Stimulated activated CD8-positive, alpha-beta memory T cell treated with anti-CD3 and anti-CD28 coated beads, Interleukin-7, amount 100 ng/mL, for 24 hours (primary cell): Measurements from ENCODE around the gene DAB2IP.

Experiments
- DNase-seq: peaks from one replicate; pipeline ENCODE4 v3.0.0-alpha.2; 2020; ENCODE audit warnings: low read depth

The DAB2IP gene

GRCh38 chr9:121685146-121685794 lies 33.8 kb downstream of the DAB2IP start:
- DNase-seq = no peak

GRCh38 chr9:121685795-121686377 lies 34.5 kb downstream of the DAB2IP start:
- no peak for DNase-seq

- DNase-seq = peak; percentile 48
Measured at GRCh38 chr9:121686930-121687541, 35.6 kb downstream of the DAB2IP start.

GRCh38 chr9:121688146-121688680 lies 36.8 kb downstream of the DAB2IP start:
- DNase-seq = no peak

- DNase-seq = no peak
Measured at GRCh38 chr9:121688681-121689080, 37.2 kb downstream of the DAB2IP start.

GRCh38 chr9:121689461-121690157 lies 38.2 kb downstream of the DAB2IP start:
- no peak for DNase-seq

GRCh38 chr9:121690316-121690715 lies 38.9 kb downstream of the DAB2IP start:
- DNase-seq = no peak

- DNase-seq = no peak
Measured at GRCh38 chr9:121690766-121691165, 39.3 kb downstream of the DAB2IP start.

GRCh38 chr9:121691890-121692289 lies 40.5 kb downstream of the DAB2IP start:
- no peak for DNase-seq

- DNase-seq = no peak
Measured at GRCh38 chr9:121692606-121693387, 41.4 kb downstream of the DAB2IP start.

- DNase-seq = no peak
Measured at GRCh38 chr9:121693388-121693670, 41.9 kb downstream of the DAB2IP start.

GRCh38 chr9:121694001-121694400 lies 42.6 kb downstream of the DAB2IP start:
- DNase-seq = no peak

- DNase-seq = no peak
Measured at GRCh38 chr9:121694600-121694999, 43.2 kb downstream of the DAB2IP start.

- DNase-seq = no peak
Measured at GRCh38 chr9:121696930-121697329, 45.5 kb downstream of the DAB2IP start.

GRCh38 chr9:121698627-121699570 lies 47.5 kb downstream of the DAB2IP start:
- DNase-seq = peak; percentile 18

- DNase-seq = no peak
Measured at GRCh38 chr9:121699571-121700164, 48.2 kb downstream of the DAB2IP start.

- no peak for DNase-seq
Measured at GRCh38 chr9:121700165-121700831, 48.9 kb downstream of the DAB2IP start.

GRCh38 chr9:121700832-121701419 lies 49.5 kb downstream of the DAB2IP start:
- DNase-seq = no peak

- no peak for DNase-seq
Measured at GRCh38 chr9:121701736-121702261, 50.4 kb downstream of the DAB2IP start.
